Measurements from ENCODE around the gene HIPK2.

Gene HIPK2

DNA sequence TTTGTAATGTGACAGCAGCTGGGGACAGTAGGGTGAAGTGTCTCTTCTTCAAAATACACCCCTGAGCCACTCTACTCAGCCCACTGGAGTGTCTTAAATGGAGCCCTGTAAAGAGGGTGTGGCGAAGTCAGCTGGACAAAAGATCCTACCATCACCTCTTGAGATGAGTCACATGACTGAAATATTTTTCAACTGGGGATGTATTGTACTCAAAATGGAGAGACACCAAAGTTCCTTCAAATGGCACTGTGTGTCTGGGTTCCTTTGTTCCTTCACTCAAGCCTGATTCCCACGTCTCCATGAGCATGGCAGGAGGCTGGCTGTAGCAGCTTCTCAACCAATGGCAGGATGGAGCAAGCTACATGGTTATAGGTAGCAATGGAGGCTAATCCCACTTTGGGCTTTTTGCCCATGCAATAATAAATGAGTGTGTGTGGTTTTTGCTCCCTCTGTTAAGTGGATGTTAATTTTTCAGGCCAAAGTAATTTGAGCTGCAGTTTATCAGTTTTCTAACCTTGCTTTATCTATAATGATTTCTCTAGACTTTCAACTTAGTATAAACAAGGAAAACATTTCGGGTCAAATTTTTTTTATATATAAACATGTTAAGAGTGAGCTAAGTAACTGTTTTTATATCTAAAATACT is 186.1 kb downstream of the HIPK2 start:
- no peak for DNase-seq (ENCODE audit: low read depth in 3 of 3)

DNA sequence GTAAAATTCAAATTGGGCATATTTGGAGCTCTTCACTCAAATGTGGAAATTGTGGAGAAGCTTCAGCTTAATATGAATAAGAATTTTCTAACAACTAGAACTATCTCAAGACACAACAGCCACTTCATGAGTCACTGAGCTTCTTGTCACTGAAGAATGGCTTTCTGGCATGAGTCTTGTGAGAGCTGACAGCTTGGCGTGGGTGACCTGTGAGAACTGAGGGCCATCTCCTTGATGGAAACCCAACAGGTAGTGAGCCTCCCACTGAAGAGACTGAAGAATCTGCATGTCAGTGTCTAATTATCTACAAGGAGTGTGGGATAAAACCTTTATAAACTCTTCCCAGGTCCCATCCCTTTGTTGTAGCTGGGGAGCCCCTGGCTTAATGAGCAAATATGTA is 188.3 kb downstream of the HIPK2 start:
- DNase-seq (ENCODE audit: low read depth in 3 of 3) = no peak

- no peak for DNase-seq (ENCODE audit: low read depth in 3 of 3)
Observed at GRCh38 chr7:139588632-139589031, 189.2 kb downstream of the HIPK2 start.

DNA sequence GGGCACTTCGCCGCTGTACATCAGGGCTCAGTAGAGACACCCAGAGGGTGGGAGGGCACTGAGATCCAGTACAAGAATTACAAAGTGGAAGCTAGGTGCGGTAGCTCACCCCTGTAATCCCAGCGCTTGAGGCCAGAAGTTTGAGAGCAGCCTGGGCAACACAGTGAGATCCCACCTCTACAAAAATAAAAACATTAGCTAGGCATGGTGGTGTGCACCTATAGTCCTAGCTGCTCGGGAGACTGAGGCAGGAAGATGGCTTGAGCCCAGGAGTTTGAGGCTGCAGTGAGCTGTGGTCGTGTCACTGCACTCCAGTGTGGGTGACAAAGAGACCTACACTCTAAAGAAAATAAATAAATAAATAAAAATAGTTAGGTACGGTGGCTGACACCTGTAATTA is 190.3 kb downstream of the HIPK2 start:
- DNase-seq (ENCODE audit: low read depth in 3 of 3) = no peak

DNA sequence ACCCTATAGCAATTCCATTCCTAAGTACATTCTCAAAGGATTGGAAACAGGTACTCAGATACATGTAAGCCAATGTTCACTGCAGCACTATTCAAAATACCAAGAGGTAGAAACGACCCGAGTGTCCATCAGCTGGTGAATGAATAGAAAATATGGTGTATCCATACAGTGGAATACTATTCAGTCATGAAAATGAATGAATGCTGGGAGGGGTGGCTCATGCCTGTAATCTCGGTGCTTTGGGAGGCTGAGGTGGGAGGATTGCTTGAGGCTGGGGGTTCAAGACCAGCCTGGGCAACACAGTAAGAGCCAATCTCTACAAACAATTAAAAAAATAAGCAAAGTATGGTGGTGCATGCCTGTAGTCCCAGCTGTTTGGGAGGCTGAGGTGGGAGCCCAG is 191.5 kb downstream of the HIPK2 start:
- no peak for DNase-seq (ENCODE audit: low read depth in 3 of 3)

GRCh38 chr7:139585042-139585441 is 192.8 kb downstream of the HIPK2 start:
- no peak for DNase-seq (ENCODE audit: low read depth in 3 of 3)

- DNase-seq (ENCODE audit: low read depth in 3 of 3) = no peak
Observed at GRCh38 chr7:139583826-139584553, 193.8 kb downstream of the HIPK2 start.

DNA sequence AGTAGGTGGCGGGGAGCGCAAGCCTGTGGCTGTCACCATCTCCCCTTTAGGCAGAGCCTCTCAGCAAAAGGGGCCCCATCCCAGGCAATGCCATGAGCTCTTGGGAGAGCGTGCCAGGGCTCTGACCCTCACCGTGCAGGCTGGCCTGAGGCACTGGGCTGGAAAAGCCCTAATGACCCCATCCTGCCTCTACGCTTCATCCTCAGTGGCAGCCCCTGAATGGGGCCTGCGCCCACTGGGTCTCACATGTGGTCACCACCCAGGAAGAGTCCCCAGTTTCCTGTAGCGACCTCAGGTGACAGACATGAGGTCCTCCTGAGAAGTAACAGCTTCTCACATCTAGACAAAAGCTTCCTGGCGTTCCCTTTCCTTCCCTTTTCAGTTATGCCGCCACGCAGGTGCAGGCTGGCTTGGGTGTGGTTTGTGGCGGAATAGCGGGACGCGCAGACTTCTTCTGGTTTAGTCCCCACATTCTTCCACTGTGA is 195.1 kb downstream of the HIPK2 start:
- DNase-seq (ENCODE audit: low read depth in 3 of 3) = no peak

GRCh38 chr7:139582130-139582650 is 195.6 kb downstream of the HIPK2 start:
- DNase-seq (ENCODE audit: low read depth in 3 of 3) = no peak

DNA sequence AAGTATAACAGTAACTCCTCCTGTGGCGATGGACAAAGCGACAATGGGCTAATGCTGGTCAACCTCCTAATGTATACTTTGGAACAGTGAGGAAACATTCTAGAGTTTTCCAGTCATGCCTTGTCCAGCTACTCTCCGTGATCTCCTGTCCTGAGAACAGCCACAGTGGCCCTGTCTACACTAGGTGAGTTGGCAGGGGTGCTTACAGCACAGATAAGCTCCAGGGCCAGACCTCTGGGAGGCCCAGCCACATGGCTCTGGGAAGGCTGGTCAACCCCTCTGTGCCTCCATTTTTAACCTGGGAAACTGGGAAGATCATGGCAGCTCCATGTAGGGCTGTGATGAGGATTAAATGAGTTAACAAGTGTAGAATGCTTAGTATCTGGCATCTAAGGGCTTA is 197.4 kb downstream of the HIPK2 start:
- DNase-seq (ENCODE audit: low read depth in 3 of 3) = no peak

DNA sequence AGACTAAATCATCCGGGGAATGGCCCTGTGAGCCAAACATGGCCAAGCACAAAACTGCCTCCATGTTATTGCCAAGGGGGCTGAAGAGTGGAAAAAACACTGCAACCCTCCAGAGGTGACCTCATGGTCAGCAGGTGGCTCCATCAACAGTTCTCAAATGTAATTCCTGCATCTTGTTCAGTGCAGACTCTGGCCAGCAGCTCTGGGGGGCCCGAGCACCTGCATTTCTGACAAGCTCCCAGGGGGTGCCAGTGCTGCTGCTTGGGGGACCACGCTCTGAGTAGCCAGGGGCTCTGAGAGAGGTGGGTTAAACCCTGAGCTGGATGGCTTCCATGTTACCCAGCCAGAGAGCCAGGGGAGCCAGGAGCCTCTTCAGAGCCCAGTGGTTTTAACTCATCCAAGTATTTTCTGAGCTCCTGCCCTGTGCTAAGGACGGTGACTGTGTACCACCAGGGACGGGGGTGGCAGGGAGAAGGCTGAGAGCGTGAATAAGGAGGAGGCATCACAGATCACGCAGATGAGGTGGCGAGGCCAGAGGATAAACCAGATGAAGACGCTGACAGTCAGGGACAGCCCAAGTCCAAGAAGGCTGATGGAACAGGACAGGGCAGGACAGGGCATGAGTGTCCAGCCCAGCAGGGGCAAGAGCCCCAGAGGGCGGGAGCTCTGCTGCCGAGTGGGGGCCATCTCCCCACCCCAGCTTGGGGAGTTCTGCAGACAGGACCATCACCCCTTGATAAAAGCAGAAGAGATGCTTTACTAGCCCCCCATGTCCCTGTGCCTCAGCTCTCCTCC is 201.4 kb downstream of the HIPK2 start:
- DNase-seq (ENCODE audit: low read depth in 3 of 3) = no peak

GRCh38 chr7:139575338-139575680 is 202.5 kb downstream of the HIPK2 start:
- no peak for DNase-seq (ENCODE audit: low read depth in 3 of 3)

DNA sequence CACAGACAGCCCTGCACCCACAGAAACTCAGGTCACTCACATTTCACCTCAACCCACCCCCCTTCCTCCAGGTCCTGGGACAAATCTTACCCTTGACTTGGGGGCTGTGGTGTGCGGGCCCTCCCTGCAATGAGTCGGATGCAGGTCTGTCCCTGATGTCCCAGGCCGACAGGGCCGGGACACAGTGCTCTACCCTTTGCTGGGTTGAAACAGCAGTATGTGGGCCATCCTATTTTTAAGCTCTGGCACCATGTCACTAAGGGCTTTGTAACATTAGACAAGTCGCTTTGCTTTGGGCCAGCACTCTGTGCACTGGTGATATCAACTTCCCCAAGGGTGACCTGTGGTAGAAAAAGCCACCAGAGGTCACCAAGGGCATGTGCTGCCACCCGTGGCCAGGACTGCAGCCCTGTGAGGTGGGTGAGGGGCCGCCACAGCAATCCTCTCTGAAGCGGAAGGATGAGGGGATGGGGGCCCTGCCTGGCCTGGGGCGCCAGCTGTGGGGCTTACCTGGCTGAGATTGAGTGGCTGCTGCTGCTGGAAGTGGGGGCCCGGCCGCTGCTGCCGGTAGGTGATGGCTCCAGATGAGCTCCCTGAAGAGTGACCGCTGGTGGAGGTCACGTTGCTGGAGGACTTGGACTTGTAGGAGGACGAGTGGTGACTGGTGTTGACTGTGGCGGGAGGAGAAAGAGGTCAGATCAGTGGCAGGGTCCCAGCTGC is 203.0 kb downstream of the HIPK2 start:
- no peak for DNase-seq (ENCODE audit: low read depth in 3 of 3)

DNA sequence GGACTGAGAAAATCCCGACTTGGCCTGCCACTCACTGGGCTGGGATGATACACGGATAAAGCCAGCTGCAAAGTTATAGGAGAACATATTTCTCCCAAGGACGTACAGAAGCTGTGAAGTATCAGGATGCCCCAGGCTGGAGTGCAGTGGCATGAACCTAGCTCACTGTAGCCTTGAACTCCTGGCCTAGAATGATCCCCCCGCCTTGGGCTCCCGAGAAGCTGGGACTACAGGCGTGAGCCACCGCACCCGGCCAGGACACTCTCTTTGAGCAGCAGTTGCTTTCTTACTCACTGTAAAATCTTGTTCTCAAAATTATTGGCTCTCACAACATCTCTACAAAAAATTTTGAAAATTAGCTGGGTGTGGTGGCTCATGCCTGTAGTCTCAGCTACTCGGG is 203.9 kb downstream of the HIPK2 start:
- DNase-seq (ENCODE audit: low read depth in 3 of 3) = no peak

DNA sequence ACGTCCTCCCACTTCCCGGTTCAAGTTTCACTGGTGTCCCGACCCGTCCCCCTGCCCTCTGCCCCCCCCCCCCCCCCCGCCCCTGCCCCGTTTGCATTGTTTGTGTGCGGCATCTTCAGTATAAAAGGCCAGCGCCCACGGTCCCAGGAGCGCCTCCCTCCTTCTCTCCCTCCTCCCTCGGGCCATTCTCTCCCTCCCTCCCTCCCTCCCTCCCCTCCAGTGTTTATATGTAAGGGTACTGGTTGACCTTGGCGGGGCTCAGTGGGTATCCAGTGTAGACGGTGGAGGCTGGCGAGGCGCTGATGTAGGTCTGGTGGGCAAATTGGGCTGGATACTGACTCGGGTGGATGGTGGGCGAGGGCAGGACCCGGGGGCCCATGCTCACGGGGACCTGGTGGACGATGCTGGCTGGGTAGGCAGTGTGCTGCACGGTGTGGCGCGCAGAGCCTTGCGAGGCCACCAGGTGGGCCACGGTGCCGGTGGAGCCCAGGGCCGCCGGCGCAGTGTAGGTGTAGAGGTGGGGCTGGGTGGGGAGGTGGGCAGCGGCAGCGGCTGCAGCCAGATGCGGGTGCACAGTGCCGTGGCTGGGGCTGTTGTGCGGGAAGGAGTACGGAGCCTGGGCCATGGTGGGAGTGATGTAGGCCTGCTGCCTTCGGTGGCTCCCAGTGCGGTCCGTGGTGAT is 205.0 kb downstream of the HIPK2 start:
- DNase-seq (ENCODE audit: low read depth in 3 of 3) = no peak

DNA sequence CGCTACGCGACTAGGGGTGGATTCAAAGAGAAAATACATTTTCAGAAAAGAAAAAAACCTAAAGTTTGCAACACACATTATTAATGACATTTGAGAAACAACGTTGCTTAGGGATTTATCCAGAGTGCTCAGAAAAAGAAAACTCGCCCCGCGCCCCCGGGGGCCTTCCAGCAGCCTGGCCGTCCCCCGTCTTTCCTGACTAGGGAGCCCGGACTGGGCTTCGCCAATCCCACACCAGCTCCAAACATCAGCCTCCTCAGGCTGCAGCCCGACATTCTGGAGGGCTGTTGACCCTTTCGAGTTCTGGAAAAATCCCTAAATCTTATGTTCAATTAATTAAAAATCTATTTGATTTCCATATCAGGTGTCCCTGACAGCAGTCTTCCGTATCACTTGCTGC is 205.7 kb downstream of the HIPK2 start:
- DNase-seq (ENCODE audit: low read depth in 3 of 3) = no peak

DNA sequence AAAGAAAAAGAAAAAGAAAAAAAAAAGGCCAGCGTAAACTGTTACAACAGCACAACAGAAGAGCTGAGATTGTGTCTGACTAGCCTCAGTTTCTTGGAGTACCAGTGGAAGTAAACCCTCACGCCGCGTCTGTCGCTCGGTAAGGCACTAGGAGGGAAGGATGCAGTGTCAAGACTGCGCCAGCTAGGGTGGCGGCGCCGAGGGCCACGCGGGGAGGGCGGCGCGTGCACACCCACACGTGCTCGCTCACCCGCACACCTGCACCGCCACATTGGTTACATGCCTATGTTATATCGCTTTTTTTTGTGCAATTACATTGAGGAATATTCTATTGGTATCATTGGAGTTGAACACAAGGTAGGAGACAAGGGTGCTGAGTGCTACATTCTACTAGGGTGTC is 206.1 kb downstream of the HIPK2 start:
- no peak for DNase-seq (ENCODE audit: low read depth in 3 of 3)

DNA sequence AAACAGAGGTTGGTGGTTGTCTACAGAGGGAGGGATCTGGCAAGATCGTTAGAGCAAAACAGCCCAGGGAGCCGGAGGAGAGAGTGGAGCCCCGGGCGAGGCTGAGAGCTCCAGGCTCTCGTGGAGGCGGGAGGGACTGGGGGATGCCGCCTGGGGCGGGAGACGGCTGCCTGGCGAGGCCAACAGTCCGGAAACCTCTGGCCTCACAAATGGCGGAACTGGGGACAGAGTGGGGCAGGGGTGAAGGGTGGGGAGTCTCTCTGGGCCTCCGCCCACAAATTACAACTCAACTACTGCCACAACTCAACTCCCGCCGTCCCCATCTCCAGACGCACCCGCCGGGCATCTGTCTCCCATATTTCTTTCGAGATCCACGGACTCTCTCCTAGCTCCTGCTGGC is 206.6 kb downstream of the HIPK2 start:
- no peak for DNase-seq (ENCODE audit: low read depth in 3 of 3)

DNA sequence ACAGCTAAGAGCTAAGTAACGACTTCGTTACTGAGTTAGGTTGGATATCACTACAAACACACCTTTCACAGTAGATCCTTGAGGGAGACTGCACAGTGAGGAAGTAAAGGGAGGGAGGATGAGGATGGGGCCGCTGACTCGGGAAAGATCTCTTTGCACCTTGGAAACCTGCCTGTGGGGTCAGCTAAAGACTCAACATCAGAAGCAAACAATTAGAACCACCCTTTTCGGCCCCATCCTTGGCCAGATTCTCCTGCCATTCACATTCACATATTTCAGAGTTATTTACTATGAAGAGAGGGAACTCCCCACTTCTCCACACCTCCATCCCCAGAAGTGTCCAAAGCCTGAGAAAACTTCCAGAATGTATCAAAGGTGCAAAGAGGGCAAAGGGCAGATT is 207.2 kb downstream of the HIPK2 start:
- DNase-seq (ENCODE audit: low read depth in 3 of 3) = no peak

DNA sequence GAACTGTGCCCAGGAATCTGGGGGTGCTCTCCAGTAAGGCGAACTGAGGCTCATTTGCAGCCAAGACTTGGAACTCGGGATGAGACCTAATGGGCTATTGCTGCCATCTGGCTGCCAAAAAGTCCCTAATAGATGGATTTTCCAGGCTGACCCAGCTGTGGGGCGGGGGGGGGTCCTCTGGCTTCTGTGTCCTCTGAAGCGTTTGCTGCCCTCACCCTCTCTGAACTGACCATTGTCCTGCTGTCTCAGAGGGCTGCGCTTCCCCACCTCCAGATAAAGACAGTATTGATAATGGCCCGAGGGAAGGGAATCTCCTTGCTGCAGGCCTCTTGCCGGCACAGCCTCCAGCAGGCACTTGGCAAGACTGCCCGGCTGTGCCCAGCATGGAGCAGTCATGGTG is 207.7 kb downstream of the HIPK2 start:
- DNase-seq (ENCODE audit: low read depth in 3 of 3) = no peak

DNA sequence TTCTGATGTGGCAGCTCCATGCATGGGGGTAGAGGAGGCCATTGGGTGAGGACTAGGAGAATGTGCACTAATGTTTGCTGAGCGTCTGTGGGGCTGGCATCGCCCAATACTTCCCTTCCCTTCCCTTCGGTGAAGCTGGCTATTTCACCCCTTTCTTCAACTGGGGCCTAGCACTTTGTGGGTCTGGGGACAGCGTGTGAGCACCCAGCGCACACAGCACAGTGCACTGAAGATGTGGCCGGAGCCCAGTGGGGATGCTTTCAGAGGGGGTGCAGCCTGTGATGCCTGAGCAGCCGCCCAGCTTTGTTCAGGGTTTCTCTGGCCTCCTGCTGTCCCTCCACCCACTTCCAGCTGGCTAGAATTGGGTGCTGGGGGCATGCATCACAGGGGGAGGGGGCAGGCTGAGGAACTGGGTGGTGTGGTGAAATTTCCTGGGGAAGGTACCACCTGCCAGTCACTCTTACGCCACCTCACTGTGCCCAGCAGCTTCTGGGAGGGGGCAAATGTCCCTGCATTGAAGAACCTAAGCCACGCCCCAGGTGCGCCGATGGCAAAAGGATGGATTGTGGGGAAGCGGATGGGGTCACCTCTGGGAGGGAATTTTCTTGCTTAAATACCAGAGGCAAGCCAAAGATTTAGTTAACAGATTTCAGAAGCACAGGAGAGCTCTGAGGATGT is 208.8 kb downstream of the HIPK2 start:
- no peak for DNase-seq (ENCODE audit: low read depth in 3 of 3)

Data from stimulated activated CD4-positive, alpha-beta T cell treated with anti-CD3 and anti-CD28 coated beads, TNF-alpha, amount 100 ng/mL, for 24 hours (primary cell).